Measurements from ENCODE around the gene GINM1. TPM values are rescaled to one million over a fixed set of nuclear protein-coding genes. Genes with fewer than 3 reads are reported as not detected.

Gene GINM1, protein sequence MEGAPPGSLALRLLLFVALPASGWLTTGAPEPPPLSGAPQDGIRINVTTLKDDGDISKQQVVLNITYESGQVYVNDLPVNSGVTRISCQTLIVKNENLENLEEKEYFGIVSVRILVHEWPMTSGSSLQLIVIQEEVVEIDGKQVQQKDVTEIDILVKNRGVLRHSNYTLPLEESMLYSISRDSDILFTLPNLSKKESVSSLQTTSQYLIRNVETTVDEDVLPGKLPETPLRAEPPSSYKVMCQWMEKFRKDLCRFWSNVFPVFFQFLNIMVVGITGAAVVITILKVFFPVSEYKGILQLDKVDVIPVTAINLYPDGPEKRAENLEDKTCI
- 45.1 and 45.8 TPM in 2 replicates for total RNA-seq (2014; rRNA removed; shearing (Covaris generic); ENCODE audit: low replicate concordance)

DNA sequence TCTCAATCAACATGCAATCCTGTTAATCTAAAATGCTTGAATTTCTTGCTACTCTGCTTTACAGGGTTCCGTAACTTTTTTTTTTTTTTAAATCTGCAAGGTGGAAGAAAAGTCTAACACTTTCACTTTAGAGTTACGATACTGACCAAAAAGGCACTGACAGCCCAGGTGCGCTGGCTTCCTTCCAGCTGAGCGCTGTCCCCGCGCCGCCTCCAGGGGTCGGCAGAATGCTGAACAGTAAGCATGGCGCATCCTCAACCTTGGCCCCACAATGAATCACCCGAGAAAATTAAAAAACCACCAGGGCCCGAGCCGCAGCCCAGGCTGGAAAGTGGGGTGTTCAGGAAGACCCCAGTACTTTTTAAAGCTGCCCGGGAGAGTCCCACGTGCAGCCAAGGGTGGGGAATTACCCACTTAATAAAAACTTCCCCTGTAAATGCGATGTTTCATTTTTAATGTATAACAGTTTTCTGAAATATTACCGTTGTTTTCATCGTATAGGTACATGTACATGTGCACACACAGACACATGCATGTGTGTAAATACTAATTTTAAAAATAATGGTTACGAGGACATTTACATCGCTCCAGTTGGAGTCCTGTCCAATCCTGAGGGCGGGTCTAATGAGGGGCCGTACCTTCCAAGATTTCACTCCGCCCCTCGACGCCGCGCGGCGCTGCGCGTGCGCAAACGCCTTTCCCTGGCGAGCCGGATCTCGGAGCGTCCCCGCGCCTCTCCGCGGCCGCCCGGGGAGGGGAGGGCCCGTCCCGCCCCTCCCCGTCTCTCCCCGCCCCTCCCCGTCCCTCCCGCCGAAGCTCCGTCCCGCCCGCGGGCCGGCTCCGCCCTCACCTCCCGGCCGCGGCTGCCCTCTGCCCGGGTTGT is at the start of gene GINM1:
GINM1 (plus strand) TSS at position 849 of the 883 bp plus-strand sequence. CDS start 40 bp downstream, outside the sequence.
- H3K27me3 ChIP-seq: no peaks in the 10 kb centered on the region
- H3K36me3 ChIP-seq: no peaks in the 10 kb centered on the region
- no peaks in the 10 kb centered on the region for H3K9me3 ChIP-seq
- DNase-seq: peak; percentile 84
- peak within 1 kb of the TSS; percentile 92 for H3K4me3 ChIP-seq

DNA sequence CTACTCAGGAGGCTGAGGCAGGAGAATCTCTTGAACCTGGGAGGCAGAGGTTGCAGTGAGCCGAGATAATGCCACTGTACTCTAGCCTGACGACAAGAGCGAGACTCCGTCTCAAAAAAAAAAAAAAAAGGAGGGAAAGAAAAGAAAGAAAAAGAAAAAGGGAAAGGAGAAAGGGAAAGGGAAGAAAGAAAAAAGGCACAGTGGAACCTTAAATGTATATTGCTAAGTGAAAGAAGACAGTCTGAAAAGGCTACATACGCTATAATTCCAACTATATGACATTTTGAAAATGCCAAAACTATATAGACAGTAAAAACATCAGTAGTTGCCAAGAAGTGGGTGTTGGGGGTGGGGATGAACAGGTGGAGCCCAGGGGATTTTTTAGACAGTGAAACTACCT is 36.5 kb upstream of the GINM1 start:
- Histone ChIP-seq H3K27me3 (no peaks in the 10 kb centered on the region), H3K9me3 (no peaks in the 10 kb centered on the region), H3K4me3 (no peak overlapping the region), H3K36me3 (peaks cover 64% of the 10 kb centered on the region)
- DNase-seq: no peak

DNA sequence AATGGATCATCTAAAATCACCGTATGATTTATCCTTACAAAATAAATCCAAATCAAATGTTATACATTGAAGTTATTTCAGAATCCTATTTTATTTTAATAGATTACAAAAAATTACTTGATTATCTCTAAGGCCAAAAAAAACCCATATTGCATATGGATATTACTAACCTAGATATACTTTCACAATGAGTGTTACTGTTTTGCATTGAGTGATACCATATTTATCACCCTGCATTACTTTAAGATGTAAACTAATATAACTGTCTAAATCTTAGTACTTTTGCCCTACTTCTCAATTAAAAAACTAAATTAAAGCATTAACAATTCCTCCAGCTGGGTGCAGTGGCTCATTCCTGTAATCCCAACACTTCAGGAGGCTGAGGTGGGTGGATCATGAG is 31.4 kb upstream of the GINM1 start:
- Histone ChIP-seq H3K27me3 (no peaks in the 10 kb centered on the region), H3K4me3 (no peak overlapping the region), H3K9me3 (no peaks in the 10 kb centered on the region), H3K36me3 (peaks cover 71% of the 10 kb centered on the region)
- DNase-seq: no peak

DNA sequence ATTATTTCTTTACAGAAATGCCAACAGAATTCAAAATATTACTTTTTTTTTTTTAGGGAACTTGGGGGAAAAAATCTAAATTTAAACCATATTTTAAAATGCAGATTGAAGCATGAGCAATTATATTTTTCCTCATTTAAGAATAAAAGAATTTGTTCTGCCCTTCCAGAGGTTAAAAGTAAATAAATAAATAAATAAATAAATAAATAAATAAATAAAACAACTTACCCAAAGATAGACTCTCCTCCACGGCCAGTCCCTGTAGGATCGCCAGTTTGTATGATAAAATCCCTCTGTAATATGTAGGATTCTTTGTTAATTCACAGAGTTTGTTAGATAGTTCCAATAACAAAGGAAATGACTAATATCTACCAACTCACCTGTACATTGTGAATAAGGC is 25.0 kb upstream of the GINM1 start:
- Histone ChIP-seq H3K27me3 (no peaks in the 10 kb centered on the region), H3K9me3 (no peaks in the 10 kb centered on the region), H3K36me3 (peaks cover 37% of the 10 kb centered on the region), H3K4me3 (no peak overlapping the region)
- no peak for DNase-seq

DNA sequence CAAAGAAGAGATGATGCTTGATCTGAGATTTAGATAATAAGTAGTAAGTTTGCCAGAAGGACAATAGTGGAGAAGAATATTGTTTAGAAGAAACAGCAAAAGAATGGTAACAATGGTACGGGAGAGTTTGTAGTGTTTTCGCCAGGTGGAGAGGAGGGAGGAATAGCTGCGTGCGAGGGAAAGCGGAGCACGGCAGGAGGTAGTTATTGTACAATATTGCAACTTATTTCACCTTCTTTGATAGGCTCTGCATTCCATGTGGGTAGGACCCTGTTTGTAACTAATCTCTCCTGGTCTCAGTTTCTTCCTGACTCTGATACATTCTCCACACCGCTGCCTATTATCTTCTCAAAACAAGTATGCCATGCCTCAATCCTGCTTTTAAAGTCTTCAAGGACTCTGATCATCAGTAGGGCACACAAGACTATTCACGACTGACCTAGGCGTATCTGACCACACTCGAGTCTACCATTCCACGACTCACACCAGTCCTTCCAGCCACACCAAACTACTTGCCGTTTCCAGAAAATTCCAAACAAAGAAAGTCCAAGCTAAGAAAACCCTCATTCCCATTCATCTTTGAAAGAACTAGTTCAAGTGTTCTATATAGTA is 21.4 kb upstream of the GINM1 start:
- peak overlapping the region; percentile 86 for H3K4me3 ChIP-seq
- no peak for DNase-seq
- H3K9me3 ChIP-seq: no peaks in the 10 kb centered on the region
- no peaks in the 10 kb centered on the region for H3K27me3 ChIP-seq
- peaks cover 15% of the 10 kb centered on the region for H3K36me3 ChIP-seq

DNA sequence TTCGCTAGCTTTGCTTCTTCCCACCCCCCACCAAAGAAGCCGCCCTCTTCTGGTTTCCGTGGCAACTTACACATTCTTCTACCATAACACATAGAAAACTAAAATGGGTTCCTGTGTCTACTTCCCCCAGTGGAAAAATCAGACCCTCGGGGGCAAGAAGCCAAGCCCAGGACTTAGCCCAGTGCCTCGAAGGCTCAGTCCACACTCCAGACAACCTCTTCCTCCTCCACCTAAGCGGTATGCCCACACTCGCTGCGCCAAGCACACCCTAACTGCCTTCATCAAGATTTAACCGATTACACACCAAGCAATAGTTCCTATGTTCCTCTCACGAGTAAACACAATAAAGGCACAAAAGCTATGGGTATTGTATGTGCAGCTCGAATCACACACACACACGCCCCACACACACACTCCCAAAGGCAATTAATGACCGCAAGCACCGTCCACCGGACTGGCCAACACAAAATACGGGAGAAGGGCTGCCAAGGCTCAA is 20.9 kb upstream of the GINM1 start:
- DNase-seq: peak; percentile 47

DNA sequence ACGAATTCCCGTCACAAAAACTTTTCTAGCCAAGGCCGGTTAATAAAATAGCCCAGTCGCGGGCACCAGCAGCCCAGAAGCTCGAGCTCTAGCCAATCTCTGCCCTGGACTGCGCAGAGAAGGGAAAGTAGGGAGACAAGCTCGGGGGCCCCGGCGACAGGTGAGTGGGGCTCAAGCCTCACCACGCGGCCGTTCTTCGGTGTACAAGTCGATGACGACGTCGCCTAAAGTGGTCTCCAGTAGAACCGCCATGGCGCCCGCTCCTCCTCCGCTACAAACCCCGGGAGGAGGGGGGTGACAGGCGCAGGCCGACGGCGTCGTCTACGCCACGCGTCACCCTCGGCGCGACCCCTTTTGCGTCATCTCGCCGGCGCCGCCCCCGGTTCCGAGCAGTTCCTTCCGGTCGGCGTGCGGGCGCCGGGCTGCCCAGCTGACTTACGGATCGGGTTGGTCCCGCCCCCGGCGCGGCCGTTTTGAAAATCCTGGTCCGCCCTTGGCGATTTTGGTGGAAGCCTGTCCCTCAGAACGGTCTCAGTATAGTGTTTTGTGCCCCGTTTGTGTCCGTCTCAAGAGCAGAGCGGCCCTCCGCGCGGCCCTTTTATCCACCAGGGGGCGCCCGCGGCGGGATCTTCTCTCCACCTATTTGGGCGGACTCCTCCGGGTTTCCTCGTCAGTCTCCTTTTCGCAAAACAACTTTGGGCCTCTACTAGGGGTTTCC is 20.3 kb upstream of the GINM1 start, which contains the start of gene PPIL4:
PPIL4 (minus strand) TSS at position 290 of the 718 bp plus-strand sequence; CDS start at position 252, 38 bp downstream.
- peaks cover 7% of the 10 kb centered on the region; the same call in 1 of the 2 replicates for H3K36me3 ChIP-seq
- H3K27me3 ChIP-seq: no peaks in the 10 kb centered on the region
- peak within 1 kb of the TSS; percentile 86 for H3K4me3 ChIP-seq
- DNase-seq: peak; percentile 97
- H3K9me3 ChIP-seq: no peaks in the 10 kb centered on the region

More for the DNA sequence above, 20.9 kb upstream of the GINM1 start:
- peak overlapping the region; percentile 86 for H3K4me3 ChIP-seq
- H3K27me3 ChIP-seq: no peaks in the 10 kb centered on the region
- peaks cover 11% of the 10 kb centered on the region for H3K36me3 ChIP-seq
- H3K9me3 ChIP-seq: no peaks in the 10 kb centered on the region

DNA sequence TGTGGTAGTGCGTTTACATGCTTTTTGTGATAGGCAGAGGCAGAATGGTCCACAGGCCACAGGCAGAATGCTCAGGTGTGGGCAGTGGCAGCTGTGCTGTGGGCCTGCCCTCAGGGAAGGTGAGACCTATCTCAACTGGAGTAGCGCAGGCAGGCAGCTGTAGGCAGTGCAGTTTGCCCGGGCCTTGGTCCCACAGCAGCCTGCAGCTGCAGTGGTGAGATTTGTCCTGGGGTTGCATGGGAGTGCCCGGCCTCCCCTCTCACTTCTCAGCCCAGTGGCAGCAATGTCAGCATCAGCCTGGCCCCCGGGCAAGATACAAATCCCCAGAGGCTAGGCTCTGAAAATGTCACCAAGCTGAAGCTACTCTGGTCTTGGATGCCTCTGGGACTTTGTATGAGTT is 14.3 kb upstream of the GINM1 start:
- Histone ChIP-seq H3K9me3 (no peaks in the 10 kb centered on the region), H3K27me3 (peaks cover 6% of the 10 kb centered on the region), H3K4me3 (no peak overlapping the region), H3K36me3 (no peaks in the 10 kb centered on the region)
- DNase-seq: no peak

DNA sequence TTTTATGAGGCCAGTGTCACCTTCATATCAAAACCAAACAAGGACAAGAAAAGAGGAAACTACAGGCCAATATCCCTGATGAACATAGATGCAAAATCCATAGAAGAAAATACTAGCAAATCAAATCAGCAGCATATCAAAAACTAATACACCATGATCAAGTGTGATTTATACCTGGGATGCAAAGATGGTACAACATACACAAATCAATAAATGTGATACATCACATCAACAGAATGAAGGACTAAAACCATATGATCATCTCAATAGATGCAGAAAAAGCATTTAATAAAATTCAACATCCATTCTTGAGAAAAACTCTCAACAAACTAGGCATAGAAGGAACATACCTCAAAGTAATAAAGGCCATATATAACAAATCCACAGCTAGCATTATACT is 8.1 kb upstream of the GINM1 start:
- Histone ChIP-seq H3K9me3 (no peaks in the 10 kb centered on the region), H3K36me3 (no peaks in the 10 kb centered on the region), H3K4me3 (no peak overlapping the region), H3K27me3 (peaks cover 6% of the 10 kb centered on the region)
- no peak for DNase-seq

DNA sequence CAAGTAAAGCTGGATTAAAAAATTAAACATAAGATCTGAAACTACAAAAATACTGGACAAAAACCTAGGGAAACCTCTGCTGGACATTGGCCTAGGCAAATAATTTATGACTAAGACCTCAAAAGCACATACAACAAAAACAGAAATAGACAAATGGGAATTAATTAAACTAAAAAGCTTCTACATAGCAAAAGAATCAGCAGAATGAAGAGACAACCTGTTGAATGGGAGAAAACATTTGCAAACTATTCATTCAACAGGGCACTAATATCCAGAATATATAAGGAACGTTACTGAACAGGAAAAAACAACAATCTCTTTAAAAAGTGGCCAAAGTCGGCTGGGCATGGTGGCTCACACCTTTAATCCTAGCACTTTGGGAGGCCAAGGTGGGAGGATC is 6.8 kb upstream of the GINM1 start:
- H3K27me3 ChIP-seq: peaks cover 6% of the 10 kb centered on the region
- H3K36me3 ChIP-seq: no peaks in the 10 kb centered on the region
- H3K9me3 ChIP-seq: no peaks in the 10 kb centered on the region
- DNase-seq: no peak
- H3K4me3 ChIP-seq: no peak overlapping the region

DNA sequence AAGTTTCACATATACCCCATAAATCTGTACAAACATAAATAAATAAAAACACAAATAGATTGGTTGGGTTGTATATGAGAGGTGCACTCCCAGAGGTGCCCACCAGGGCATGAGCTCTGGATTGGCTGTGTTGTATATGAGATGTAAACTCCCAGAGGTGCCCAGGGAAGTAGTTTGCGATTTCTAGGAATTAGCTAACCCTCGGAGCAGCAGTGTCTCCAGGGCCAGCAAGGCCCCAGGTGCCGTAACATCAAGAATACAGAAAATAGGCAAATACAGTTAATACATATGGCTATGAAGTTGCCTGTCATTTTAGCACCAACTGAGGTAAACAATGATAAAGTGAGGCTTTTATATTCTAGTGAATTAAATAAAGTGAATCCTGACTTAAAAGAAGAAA is 5.4 kb upstream of the GINM1 start:
- Histone ChIP-seq H3K36me3 (no peaks in the 10 kb centered on the region), H3K27me3 (no peaks in the 10 kb centered on the region), H3K9me3 (no peaks in the 10 kb centered on the region), H3K4me3 (no peak overlapping the region)
- DNase-seq: peak; percentile 26

DNA sequence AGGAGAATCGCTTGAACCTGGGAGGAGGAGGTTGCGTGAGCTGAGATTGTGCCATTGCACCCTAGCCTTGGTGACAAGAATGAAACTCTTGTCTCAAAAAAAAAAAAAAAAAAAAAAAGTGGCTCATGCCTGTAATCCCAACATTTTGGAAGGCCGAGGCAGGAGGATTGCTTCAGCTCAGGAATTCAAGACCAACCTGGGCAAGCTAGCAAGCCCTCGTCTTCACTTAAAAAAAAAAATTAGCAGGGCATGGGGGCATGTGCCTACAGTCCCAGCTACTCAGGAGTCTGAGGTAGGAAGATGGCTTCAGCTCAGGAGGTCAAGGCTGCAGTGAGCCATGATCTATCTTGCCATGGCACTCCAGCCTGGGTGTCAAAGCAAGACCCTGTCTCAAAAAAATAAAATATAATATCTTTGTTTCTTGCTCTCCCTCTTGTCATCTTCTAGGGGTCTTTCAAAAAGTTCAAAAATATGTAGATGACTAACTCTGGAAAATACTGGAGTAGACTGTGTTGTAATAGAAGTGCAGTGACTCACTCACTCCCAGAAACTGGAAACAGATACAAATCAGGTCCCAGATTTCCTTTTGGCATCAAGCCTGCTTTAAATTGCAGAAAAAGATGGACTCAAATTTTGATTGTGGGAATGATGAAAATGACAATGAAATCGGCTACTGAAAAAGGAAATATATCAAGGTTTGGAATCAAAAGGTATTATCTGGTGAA is 2.8 kb upstream of the GINM1 start:
- Histone ChIP-seq H3K36me3 (no peaks in the 10 kb centered on the region), H3K4me3 (no peak overlapping the region), H3K9me3 (no peaks in the 10 kb centered on the region), H3K27me3 (no peaks in the 10 kb centered on the region)
- DNase-seq: no peak

DNA sequence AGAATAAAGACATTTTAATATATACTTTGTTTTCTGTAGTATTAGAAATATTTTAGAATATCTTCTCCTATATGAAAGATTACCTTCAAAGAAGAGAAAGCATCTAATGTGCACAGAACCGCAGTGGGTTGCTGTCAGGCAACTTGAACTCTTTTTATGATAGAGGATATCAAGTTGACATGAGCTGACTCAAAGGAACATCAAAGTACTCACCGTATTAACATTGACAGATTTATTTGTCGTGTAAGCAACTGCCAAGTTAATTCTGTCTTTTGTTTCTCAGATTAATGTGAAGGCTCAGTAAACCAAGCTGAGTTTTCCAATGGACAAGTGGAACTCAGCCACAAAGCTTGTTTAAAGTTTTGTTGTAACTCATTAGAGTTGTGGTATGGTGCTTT is 2.2 kb upstream of the GINM1 start:
- H3K4me3 ChIP-seq: no peak overlapping the region
- H3K36me3 ChIP-seq: no peaks in the 10 kb centered on the region
- DNase-seq: no peak
- no peaks in the 10 kb centered on the region for H3K9me3 ChIP-seq
- H3K27me3 ChIP-seq: no peaks in the 10 kb centered on the region

DNA sequence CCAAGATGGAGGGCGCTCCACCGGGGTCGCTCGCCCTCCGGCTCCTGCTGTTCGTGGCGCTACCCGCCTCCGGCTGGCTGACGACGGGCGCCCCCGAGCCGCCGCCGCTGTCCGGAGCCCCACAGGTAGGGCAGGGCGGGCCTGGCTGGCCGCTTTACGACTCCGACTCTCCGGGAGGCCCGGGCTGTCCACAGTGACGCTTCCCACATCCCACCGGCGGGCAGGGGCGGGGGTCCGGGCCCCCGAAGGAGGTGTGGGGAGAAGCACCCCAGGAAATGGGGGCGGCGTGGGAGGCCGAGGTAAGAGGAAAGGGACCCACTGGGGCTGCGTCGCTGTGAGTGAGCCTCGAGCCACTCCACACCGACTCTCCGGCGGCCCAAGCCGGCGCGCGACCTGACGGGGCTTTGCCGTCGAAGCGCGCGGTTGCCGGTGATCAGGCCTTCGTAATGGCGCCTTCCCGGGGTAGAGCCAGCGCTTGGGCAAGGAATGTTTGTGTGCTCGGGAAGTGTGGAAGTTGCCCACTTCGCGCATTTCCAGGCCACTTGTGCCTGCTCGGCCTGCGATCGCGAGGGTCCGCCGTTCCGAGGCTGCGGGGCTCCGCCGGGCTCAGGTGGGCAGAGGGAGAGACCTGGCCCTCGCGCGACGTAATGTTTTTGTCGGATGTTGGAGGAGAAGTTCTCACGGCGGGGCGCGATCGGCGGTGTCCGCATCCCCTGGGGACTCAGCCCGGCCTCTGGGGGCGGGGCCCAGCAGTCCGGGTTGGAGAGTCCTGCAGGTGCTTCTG is 427 bp downstream of the GINM1 start:
- peak; percentile 50 for DNase-seq
- no peaks in the 10 kb centered on the region for H3K9me3 ChIP-seq
- no peaks in the 10 kb centered on the region for H3K36me3 ChIP-seq
- peak overlapping the region; percentile 92 for H3K4me3 ChIP-seq
- H3K27me3 ChIP-seq: no peaks in the 10 kb centered on the region

DNA sequence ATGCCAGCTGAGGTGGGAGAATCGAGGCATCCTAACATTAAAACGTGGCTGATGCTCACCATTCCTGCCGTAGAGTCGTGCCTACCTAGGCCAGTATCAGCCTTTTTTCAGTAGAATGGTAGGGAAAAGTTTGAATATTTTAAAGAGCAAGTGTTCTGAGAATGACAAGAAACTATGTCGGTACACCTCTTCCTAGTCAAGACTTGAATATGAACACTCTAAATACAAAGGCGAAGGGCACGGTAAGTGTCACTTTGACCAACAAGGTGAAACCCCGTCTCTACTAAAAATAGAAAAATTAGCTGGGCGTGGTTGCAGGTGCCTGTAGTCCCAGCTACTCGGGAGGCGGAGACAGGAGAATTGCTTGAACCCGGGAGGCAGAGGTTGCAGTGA is 1.0 kb downstream of the GINM1 start:
- DNase-seq: no peak
- H3K36me3 ChIP-seq: no peaks in the 10 kb centered on the region
- no peaks in the 10 kb centered on the region for H3K9me3 ChIP-seq
- peak overlapping the region; percentile 92 for H3K4me3 ChIP-seq
- H3K27me3 ChIP-seq: no peaks in the 10 kb centered on the region
